NCI-H526 (cell line): ENCODE data around the gene STX2.
"Not testable (repeated sequence)": the region's sequence is repeated elsewhere in the genome, so short reads cannot be mapped to it uniquely, and the experiment has no call there.

Experiments
- DNase-seq, 2 experiments: peaks; one replicate each; lab custom pipeline; 2025; lab: John Stamatoyannopoulos, UW

The STX2 gene

DNA sequence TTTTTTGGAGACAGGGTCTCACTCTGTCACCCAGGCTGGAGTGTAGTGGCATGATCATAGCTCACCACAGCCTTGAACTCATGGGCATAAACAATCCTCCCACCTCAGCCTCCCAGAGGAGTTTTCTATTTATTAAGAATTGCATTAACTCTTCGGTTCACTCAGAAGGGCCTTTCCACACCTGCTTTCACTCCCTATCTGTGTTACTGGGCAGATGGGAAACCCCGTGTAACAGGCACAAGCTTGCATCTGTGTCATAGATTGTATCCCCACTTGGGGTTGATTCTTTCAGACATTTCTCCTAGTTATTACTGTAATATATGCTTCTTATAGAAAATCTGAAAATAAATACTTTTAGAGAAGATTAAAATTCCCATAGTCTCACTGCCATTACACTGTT lies 38.7 kb downstream of the STX2 start:
- DNase-seq, result no peak

DNA sequence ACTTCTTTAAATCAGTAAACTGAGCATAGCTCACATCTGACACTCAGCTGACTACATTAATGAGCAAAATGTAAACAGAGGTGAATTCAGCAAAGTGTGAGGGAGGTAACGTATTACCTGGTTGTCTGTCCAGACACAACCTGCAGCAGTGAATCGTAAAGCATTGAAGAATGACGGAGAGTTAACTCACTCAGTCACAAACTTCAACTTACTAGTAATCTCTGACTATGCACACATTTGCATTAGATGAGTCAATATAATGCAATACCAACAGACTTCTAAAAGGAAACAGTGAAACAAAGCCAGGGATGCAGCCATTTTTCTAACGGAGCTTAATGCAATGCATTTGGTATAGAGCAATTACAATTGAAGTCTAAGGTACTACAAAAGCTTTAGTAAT lies 40.0 kb downstream of the STX2 start:
- no peak for DNase-seq

DNA sequence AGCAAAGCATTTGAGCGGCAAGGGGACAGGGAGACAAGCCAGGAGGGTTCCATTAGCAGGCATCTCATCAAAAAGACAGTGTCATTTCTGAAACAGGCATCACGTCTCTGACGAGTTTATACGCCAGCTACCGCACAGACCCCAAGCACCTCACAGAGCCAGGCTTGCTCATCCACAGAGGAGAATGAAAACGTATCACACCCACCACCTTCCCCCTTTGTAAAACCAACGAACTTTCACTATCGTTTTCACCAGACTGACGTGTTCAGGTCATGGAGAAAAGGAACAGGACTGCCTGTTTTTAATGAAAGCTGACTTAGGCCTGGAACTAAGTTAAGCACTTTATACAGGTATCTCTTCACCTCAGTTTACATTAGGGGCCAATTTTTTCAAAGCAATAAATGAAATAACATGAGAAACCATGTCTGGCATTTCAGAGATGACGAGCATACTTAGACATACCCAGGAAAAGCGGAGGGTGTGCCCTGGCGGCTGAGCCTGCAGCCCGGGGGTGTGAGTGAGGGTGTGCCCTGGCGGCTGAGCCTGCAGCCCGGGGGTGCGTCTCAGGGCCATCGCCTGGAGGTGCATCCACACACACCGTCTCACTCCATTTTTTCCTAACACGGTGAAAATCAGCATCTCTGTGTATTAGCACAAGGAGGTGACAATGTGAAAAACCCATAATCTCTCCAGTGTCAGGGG lies 41.9 kb downstream of the STX2 start:
- DNase-seq, result no peak

DNA sequence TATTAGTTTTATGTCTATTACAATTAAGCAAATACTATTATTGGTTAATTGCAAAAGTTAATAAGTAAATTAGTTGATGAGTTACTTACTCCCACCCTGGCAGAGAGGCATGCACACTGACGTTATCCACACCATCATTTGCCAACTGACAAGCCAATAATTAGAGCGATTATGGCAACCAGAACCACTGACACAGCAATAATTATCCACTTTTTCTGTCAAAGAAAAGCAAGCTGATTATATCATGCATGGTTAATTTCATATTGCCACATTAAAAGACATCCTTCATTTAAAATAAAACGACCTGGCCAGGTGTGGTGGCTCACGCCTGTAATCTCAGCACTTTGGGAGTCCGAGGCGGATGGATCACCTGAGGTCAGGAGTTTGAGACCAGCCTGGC lies 43.1 kb downstream of the STX2 start:
- no peak for DNase-seq

DNA sequence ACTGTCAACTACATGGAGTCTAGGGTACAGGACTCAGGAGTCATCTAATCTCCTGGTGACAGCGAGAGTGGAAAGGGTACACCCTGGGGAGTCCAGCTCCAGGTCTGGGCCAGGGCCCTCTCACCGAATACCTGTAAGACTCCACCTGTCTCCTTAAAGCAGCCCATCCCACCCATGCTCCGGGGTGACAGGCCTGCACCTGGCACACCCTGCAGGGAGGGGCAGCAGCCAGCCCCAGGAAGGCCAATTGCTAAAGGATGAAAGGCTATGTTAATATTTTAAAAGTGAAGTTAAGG lies 45.5 kb downstream of the STX2 start:
- DNase-seq, result no peak

DNA sequence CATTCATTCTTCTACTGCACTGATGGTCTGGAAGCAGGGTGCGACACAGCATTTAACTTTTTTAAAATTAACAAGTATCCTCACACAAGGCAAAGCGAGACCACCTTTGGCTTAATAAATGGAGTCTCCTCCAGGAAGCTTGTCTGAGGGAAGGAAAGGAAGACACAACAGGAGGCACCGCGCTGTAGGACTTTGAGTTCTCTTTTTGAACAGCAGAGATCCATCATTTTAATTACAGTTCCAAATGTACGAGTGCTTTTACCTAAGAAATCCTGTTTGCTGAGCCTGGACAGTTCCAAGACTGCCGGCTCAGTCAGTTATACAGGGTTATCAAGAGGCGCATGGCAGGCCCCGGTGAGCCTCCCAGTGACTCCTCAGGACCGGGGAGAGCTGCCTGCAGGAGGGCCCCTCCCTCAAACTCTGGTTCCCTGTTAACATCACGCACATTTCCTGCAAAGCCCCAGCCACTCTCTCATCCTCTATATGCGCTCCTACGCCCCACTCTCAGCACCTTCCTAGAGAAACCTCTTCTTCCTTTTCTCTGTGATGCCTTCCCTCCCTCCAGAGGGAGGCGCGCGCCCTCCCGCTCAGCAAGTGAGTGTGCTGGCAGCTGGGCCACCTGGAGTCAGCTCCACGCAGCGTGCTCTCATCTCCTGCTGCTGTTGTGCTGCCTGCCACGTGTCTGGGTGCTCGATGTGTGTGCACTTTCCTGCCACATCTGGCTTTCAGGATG lies 46.1 kb downstream of the STX2 start:
- DNase-seq, result no peak

DNA sequence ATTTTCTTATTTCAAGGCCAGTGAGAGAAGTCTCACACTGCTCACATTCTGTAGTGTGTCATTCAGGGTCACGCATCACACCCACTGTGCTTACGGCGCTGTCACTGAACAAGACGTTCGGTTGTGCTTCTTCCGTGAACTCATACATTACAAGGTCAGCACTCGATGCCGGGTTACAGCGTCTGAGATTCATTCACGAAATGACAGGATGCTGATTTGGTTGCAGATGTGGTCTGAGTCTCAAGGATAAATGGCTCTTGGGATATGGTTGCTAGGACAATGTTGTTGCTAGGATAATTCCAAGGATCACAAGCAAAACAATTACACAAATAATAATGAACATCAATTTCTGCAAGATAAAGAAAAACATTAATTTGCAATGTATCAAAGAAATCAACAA lies 47.4 kb downstream of the STX2 start:
- no peak for DNase-seq

DNA sequence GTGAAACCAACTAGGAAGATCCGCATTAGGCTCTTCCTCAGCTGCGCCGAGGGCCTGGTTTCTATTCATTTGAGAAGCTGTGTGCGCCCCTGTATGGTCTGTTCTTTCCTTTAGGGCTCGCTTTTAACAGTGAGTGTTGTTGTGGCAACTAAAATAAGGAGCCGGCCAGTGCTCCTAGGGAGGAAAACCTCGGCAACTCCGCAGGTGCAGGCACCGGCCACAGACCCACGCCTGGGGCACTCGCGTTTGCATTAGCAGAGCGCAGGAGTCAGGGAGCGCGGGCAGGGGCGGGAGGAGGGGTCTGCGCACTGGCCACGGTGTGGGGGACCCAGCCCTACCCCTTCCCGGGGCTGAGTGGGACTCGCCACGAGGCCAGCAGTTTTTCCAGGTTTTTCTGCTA lies 50.5 kb downstream of the STX2 start:
- DNase-seq, result peak; percentile 7 to 75

DNA sequence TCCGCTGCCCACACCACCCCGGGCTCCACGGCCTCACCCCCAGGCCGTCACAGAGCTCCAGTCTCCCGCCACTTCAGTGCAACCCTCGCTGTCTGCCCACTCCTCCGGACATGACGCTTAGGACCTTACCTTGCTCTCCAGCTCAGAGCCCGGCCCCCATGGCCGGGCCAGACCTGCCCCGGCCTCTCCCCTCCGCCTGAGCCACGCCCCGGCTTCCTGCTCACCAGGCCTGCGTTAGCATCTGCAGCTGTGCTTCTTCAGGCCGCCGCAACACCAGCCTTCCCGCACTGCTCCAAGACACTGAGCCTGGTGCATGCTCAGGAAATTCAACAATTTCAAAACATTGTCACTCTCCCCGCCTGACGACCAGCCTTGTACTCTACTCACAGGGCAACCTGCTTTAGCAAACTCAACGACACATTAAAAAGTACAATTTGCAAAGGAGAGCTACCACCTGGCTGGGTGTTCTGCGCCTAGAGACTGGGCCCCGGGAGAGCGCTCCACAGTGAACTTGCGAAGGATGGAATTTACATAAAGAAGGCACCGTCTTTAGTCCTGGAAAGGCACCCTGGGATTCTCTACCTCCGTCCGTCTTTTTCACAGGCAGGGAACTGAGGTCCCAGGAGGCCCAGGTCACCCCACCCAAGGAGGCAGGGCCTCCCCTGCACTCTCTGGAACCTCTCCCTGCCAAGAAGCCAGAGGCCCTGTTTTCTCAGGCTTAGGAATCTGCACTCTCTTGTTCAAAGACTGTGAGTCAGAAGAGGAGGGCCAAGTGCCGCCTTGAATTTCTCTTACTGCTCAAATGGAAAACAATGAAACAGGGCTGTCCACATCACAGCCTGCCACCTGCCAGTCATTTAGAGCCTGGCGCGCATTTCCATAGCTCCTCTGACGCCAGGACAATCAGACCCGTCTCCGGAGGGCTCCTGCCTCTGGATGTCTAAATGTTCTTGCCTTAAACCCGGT lies 51.3 kb downstream of the STX2 start:
- DNase-seq, result peak; percentile 33 to 73

DNA sequence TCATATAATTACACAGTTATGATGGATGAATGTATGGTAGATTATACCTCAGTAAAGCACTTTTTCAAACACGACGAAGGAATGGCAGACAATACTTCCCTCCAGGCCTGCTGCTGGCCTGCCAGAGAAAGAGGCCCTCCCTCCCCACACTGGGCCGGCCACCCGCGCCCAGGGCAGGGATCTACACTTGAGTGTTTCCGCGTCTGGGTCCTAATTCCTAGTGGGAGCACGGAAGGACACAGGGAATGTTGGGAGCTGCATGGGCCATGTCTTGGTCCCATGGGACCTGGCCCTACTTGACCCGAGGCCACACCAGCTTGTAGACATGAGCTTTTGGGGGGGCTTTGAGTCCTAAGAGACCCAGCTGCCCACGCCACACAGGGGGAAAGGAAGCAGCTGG lies 52.0 kb downstream of the STX2 start:
- DNase-seq, result no peak

DNA sequence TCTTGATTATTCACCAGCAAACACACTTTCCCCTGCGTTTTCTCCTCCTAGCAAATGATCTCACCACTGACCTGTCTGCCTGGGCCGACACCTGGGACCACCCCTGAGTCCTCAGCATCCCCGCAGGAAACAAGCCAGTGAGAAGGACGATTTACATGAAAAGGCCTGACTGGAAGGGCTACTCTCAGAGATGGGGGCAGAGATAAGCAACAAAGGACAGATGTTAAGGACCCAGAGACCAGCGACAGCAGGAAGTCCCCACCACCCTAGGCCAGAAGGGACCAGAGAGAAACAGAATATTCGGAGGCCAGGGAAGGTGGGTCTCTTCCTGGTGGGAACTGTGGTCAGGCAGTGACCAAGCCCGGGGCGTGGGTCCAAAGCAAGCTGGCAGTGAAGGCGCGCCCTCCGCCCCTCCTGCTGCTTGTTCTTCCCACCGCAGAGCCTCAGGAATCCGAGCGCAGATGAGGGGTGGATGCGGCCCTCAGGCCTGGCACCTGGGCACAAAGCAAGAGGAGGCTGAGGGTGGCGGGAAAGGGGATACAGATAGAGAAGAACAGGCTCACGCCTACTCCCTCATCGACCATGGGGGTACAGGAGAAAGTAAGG lies 55.8 kb downstream of the STX2 start:
- DNase-seq, result no peak

DNA sequence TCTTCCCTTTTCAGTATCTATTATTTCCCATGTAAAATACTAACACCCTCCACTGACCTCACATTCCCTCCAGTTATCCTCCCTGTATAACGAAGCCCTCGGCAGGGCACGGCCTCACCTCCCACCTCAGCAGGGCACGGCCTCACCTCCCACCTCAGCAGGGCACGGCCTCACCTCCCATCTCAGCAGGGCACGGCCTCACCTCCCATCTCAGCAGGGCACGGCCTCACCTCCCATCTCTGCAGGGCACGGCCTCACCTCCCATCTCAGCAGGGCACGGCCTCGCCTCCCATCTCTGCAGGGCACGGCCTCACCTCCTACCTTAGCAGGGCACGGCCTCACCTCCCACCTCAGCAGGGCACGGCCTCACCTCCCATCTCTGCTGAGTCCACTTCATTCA lies 56.8 kb downstream of the STX2 start:
- not testable (repeated sequence) for DNase-seq

DNA sequence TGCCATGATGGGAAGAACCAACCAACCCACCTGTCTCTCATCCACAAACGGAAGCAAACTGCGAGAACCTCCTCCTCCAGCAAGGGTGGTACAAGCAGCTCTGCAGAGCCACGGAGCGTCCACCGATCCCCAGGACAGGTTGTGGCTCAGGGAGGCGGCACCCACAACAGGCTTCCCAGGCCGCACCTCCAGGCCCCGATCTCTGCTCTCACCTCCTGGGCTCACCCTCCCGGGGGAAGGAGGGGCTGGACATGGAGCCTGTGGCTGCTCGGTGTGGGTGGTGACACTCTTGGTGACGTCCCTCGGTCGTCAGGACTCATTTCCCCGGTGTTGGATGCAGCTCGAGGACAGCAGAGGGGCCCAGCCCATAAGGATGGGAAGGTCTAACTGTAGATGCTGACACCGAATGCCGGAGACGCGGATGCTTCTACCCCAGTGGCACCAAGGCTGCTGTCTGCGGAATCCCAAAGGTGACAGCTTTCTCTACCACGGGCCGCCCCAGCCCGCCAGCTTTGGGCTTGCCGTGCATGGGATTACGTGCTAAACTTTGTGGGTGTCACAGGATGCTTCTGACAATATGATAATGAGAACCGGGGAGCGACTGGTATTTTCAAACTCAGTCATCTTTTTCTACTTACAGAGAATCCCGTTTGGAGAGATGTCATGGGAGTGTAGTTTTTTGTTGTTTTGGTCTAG lies 58.0 kb downstream of the STX2 start:
- DNase-seq, result no peak

DNA sequence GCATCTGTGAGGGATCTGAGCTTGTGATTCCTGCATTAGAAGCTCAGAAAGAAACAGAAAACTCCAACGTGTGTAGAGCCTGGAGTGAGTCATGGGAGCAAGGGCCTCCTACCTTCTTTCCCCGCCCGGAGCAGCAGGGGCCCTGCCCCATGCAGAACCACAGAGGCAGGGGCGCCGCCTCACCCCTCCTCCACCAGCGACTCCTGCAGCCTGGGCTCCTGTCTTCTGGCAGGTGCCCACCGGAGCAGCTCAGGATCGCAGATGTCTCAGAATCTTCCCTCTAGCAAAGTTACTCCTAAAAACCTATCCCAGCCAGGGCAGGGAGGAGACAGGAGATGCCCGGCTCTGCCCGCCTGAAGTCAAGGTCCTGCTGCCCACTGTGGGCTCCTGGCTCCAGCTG lies 58.7 kb downstream of the STX2 start:
- DNase-seq, result no peak

DNA sequence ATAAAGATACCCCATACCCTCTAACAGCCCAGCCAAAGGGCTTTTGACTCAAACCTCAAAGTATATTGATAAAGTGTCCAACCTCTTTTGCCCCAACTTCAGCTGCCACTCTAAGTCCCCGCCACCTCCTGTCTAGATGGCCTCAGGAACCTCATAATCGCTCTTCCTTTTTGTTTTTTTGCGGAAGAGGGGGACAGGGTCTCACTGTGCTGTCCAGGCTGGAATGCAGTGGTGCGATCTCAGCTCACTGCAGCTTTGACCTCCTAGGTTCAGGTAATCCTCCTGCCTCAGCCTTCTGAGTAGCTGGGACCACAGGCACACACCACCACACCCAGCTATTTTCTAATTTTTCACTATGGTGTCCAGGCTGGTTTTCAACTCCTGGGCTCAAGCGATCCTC lies 60.3 kb downstream of the STX2 start:
- no peak for DNase-seq

DNA sequence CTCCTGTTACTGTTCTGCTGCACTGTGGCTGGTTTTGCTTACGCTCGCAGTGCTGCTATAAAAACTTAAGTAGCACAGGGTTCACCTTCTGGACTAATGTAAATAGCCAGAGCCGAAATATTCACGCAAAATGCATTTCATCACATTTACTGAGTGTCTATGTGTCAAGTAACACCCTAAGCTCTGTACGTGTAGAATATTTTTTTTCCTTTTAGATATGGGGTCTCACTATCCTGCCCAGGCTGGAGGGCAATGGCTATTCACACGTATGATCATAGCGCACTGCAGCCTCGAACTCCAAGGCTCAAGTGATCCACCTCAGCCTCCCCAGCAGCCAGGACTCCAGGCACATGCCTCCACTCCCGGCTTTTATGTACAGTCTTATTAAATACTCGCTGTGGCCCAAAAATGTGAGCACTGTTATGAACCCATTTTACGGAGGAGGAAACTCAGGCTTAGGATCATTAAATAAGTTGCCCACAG lies 62.2 kb downstream of the STX2 start:
- no peak for DNase-seq

DNA sequence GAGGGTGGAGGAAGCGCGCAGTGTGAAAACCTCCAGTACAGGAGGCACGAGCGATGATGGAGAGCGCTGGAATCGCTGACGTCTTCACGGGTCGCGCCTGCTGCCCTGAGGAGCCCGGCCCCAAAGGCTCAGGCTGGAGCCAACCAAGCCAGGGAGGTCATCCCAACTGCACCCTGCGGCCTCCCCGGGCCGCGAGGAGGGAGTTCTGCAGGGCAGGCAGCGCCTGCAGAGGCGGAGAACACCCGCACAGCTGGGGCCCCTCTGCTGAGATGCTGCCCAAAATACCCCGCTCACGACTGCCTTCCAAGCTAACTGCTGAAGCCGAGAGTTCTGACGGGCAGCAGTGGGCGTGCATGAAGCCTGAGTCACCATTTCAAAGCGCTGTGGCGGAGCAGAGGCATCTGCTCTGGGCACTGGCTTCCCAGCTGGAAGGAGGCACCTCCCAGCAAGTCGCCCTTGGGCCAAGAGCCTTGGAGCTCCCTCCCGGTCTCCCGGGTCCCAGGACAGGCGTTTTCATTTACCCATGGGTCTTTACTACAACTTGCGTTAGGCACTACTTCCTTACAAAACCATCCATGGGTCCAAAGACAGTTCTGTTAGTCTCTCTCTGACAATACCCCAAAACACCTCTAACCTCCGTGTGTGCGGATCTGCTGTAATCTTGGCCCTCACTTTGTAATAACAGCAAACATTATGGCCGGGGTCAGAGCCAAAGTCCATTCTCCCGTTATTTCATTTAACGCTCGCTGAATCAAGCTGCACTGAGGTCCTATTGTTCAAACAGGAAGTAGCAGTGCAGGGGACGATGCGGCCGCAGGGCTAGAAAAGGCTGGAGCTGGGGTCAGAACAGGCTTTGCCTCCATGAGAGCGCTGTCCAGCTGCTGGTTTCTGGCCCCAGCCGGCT lies 62.8 kb downstream of the STX2 start:
- DNase-seq, result peak in 1 of 2 experiments; percentile 17

DNA sequence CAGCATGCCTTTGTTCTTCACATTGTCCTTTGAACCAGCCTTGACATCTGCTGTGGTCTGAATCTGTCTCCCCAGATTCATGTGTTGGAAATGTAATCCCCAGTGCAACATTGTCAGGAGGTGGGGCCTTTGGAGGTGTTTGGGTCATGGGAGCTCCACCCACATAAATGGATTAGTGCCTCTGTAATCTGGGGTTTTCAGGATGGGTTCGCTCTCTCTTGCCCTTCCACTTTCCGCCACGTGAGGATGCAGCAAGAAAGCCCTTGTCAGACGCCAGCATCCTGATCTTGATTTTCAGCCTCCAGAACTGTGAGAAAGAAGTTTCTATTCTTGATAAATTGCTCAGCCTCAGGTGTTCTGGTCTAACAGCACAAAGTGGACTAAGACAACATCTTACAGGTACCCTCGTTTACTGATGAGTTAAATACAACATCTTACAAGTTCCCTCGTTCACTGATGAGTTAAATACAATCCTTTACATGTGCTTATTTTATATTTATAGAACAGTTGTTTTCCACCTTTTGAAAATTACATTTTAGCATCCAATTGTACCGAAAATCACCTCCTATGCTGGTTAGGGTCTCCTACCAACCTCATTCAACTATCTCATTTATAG lies 68.5 kb downstream of the STX2 start:
- no peak for DNase-seq

DNA sequence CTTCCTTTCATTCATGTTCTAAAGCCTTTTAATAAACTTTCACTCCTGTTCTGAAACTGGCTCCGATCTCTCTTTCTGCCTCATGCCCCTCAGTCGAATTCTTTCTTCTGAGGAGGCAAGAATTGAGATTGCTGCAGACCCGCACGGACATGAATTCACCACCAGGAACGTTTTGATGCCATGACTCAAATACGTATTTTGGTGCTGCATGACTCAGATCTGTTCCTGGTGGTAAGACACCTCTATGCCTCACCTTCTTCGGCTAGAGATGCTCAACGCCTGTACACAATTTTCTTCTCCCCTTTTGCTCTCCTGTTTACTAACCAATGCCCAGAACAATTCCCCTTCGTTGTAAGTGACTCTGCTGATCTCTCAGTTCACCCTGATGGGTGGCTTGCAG lies 70.9 kb downstream of the STX2 start:
- no peak for DNase-seq

DNA sequence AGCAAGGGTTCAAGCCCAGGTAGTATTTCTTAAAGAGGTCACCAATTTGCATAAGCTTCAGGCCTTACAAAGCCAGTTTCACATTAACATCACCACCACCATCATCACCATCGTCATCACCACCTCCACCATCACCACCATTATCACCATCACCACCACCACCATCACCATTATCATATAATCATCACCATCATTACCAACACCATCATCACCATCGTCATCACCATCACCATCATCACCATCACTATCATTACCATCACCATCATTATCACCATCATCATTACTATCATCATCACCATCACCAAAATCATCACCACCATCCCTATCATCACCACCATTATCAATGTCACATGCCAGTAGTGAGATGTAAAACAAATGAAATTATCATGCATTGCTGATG lies 72.6 kb downstream of the STX2 start:
- no peak for DNase-seq
